PFSK-1 (cell line): ENCODE measurements around the gene CFAP65.

ENCODE experiments used
- POLR2AphosphoS5 ChIP-seq: IDR thresholded peaks from 2 replicates; pipeline ENCODE4 v1.6.1; 2012; ENCODE audit warnings: low read depth, mild to moderate bottlenecking, control low read depth, low read length, moderate library complexity
- REST ChIP-seq, 2 experiments: IDR thresholded peaks; 2 replicates each; pipeline versions ENCODE4 v1.6.1 to v1.8.0; 2011 to 2012; ENCODE audit warnings: low read depth in 2 of 2, low read length in 2 of 2, control low read depth in 1 of 2, inconsistent platforms in 1 of 2, mild to moderate bottlenecking in 1 of 2, moderate library complexity in 1 of 2; ENCODE audit not compliant: insufficient read depth in 1 of 2
- SIN3A ChIP-seq: IDR thresholded peaks from 2 replicates; pipeline ENCODE4 v1.6.1; 2012; ENCODE audit warnings: mild to moderate bottlenecking, low read length, moderate library complexity, borderline replicate concordance; ENCODE audit not compliant: insufficient read depth

- TF ChIP-seq SIN3A, result no peak
- TF ChIP-seq REST (IDR thresholded peaks at IDR 0.05; ENCODE audit: insufficient read depth in 1 of 2, low read depth in 2 of 2, low read length in 2 of 2), result no peak; a peak in 1 of 4 replicates
- peak; percentile 72 for TF ChIP-seq POLR2AphosphoS5
Observed at GRCh38 chr2:218959141-218959731, 82.1 kb downstream of the CFAP65 start, which contains the start of gene CDK5R2.
